ENCODE measurements around the gene PAX2. TPM values are rescaled to one million over a fixed set of nuclear protein-coding genes. Genes with fewer than 3 reads are reported as not detected.

Gene PAX2
- total RNA-seq, 6 experiments from 2014 or later: not detected

- Mint-ChIP-seq H3K36me3 (ENCODE audit: low read depth) (no peaks in the 10 kb centered on the region), H3K4me3 (no peak overlapping the region), H3K27me3 (ENCODE audit: insufficient read depth) (peaks cover 87% of the 10 kb centered on the region), H3K27ac (no peak overlapping the region), H3K4me1 (ENCODE audit: low read depth) (0 out of 2 replicates have a peak, but pooled peaks cover 5% of the 10 kb centered on the region), H3K9me3 (no peaks in the 10 kb centered on the region)
- DNase-seq: no peak
- TF ChIP-seq CTCF (IDR thresholded peaks at IDR 0.05): no peak
These were observed 5.6 kb upstream of the PAX2 start for GRCh38 chr10:100739517-100740368.

- H3K27ac Mint-ChIP-seq: no peak overlapping the region
- no peaks in the 10 kb centered on the region for H3K9me3 Mint-ChIP-seq
- no peak overlapping the region for H3K4me3 Mint-ChIP-seq
- no peak for TF ChIP-seq CTCF (IDR thresholded peaks at IDR 0.05)
- no peaks in the 10 kb centered on the region for H3K36me3 Mint-ChIP-seq (ENCODE audit: low read depth)
- H3K4me1 Mint-ChIP-seq (ENCODE audit: low read depth): no peaks in the 10 kb centered on the region
- no peak for DNase-seq
- H3K27me3 Mint-ChIP-seq (ENCODE audit: insufficient read depth): peaks cover 86% of the 10 kb centered on the region
These were observed 4.7 kb upstream of the PAX2 start for GRCh38 chr10:100740476-100741377.

- H3K27ac Mint-ChIP-seq: no peak overlapping the region
- no peak for DNase-seq
- H3K4me3 Mint-ChIP-seq: no peak overlapping the region
- H3K36me3 Mint-ChIP-seq (ENCODE audit: low read depth): no peaks in the 10 kb centered on the region
- no peaks in the 10 kb centered on the region for H3K9me3 Mint-ChIP-seq
- peaks cover 83% of the 10 kb centered on the region for H3K27me3 Mint-ChIP-seq (ENCODE audit: insufficient read depth)
- no peak for TF ChIP-seq CTCF (IDR thresholded peaks at IDR 0.05)
- H3K4me1 Mint-ChIP-seq (ENCODE audit: low read depth): peaks cover 5% of the 10 kb centered on the region
These were observed 3.9 kb upstream of the PAX2 start for GRCh38 chr10:100741378-100742075.

GRCh38 chr10:100742076-100742771, 3.2 kb upstream of the PAX2 start:
- no peak for DNase-seq
- H3K4me3 Mint-ChIP-seq: no peak overlapping the region
- peaks cover 83% of the 10 kb centered on the region for H3K27me3 Mint-ChIP-seq (ENCODE audit: insufficient read depth)
- H3K36me3 Mint-ChIP-seq (ENCODE audit: low read depth): no peaks in the 10 kb centered on the region
- H3K4me1 Mint-ChIP-seq (ENCODE audit: low read depth): peaks cover 10% of the 10 kb centered on the region
- TF ChIP-seq CTCF (IDR thresholded peaks at IDR 0.05): no peak
- no peak overlapping the region for H3K27ac Mint-ChIP-seq
- H3K9me3 Mint-ChIP-seq: no peaks in the 10 kb centered on the region

GRCh38 chr10:100742936-100743335, 2.4 kb upstream of the PAX2 start:
- no peak for DNase-seq
- Mint-ChIP-seq H3K9me3 (no peaks in the 10 kb centered on the region), H3K4me3 (no peak overlapping the region), H3K27me3 (ENCODE audit: insufficient read depth) (peaks cover 81% of the 10 kb centered on the region), H3K4me1 (ENCODE audit: low read depth) (peaks cover 13% of the 10 kb centered on the region), H3K27ac (no peak overlapping the region), H3K36me3 (ENCODE audit: low read depth) (no peaks in the 10 kb centered on the region)
- TF ChIP-seq CTCF (IDR thresholded peaks at IDR 0.05): no peak
